Measurements from ENCODE around the gene KXD1. TPM values are rescaled to one million over a fixed set of nuclear protein-coding genes. Genes with fewer than 3 reads are reported as not detected.
A peak's percentile ranks its signal among the peaks of the same experiment; 100 is the strongest.

The KXD1 gene
- total RNA-seq, 4 donors from 2014 or later, result 98.1 to 117 (median 103) TPM

GRCh38 chr19:18541258-18541991 lies 16.2 kb upstream of the KXD1 start:
- DNase-seq, result no peak
- H3K4me1 ChIP-seq, result peaks cover 6 to 11% of the 10 kb centered on the region in 2 donors
- no peak overlapping the region for H3K27ac ChIP-seq
- intact Hi-C loops (cut with DNase I), result no loop called here
- no peaks in the 10 kb centered on the region for H3K27me3 ChIP-seq
- WGBS, 2 donors, result 88 to 89% methylated on average over 20 to 21 of the region's 21 CpGs
- H3K9me3 ChIP-seq, result no peaks in the 10 kb centered on the region
- no peak for TF ChIP-seq CTCF (IDR thresholded peaks at IDR 0.05)
- TF ChIP-seq POLR2A (IDR thresholded peaks at IDR 0.05), result no peak
- peaks cover 19 to 31% of the 10 kb centered on the region in 2 donors for H3K36me3 ChIP-seq
- no peak overlapping the region for H3K4me3 ChIP-seq (replicated peaks in 1 of 3)

GRCh38 chr19:18541992-18542940 lies 15.4 kb upstream of the KXD1 start:
- H3K4me1 ChIP-seq, result peaks cover 6 to 11% of the 10 kb centered on the region in 2 donors
- peak overlapping the region in 2 of 3 donors; percentile 58 to 61 for H3K4me3 ChIP-seq (replicated peaks in 1 of 3)
- TF ChIP-seq POLR2A (IDR thresholded peaks at IDR 0.05), result no peak
- no peak for TF ChIP-seq CTCF (IDR thresholded peaks at IDR 0.05)
- H3K27me3 ChIP-seq, result no peaks in the 10 kb centered on the region
- no peak for DNase-seq
- H3K9me3 ChIP-seq, result no peaks in the 10 kb centered on the region
- peak overlapping the region; percentile 80 to 90 (median 86) for H3K27ac ChIP-seq
- peaks cover 17 to 31% of the 10 kb centered on the region in 2 donors for H3K36me3 ChIP-seq
- intact Hi-C loops (cut with DNase I), result no loop called here
- 23 to 27% methylated on average over 10 to 11 of the region's 11 CpGs for WGBS, 2 donors

GRCh38 chr19:18542941-18543813 lies 14.5 kb upstream of the KXD1 start, which contains the start of gene FKBP8:
Gene FKBP8 (minus strand): TSS chr19:18543573. CDS start chr19:18541970, 1,603 bp downstream.
- TF ChIP-seq POLR2A (IDR thresholded peaks at IDR 0.05), result no peak
- no peak for TF ChIP-seq CTCF (IDR thresholded peaks at IDR 0.05)
- intact Hi-C loops (cut with DNase I), result no loop called here
- peaks cover 7 to 25% of the 10 kb centered on the region in 2 donors for H3K36me3 ChIP-seq
- H3K4me3 ChIP-seq (replicated peaks in 1 of 3), result peak within 1 kb of the TSS in 2 of 3 donors; percentile 58 to 61
- H3K27ac ChIP-seq, result peak within 1 kb of the TSS; percentile 80 to 90 (median 86)
- H3K9me3 ChIP-seq, result no peaks in the 10 kb centered on the region
- peak; percentile 94 to 95 for DNase-seq
- H3K4me1 ChIP-seq, result peaks cover 6 to 11% of the 10 kb centered on the region in 2 donors
- H3K27me3 ChIP-seq, result no peaks in the 10 kb centered on the region
- WGBS, 2 donors, result 0% methylated on average over 4 of the region's 86 CpGs; no CpG with 5 or more reads in 1 of the 2 donors

- DNase-seq, result peak; percentile 18 to 22
- peak overlapping the region in 1 of 3 donors; percentile 61 for H3K4me3 ChIP-seq (replicated peaks in 1 of 3)
- peaks cover 5 to 22% of the 10 kb centered on the region in 2 donors for H3K36me3 ChIP-seq
- H3K9me3 ChIP-seq, result no peaks in the 10 kb centered on the region
- peaks cover 6 to 11% of the 10 kb centered on the region in 2 donors for H3K4me1 ChIP-seq
- TF ChIP-seq CTCF (IDR thresholded peaks at IDR 0.05) (no peak), POLR2A (IDR thresholded peaks at IDR 0.05) (peak in 1 of 2 donors; percentile 2)
- WGBS, 2 donors, result 16 to 22% methylated on average over 8 to 9 of the region's 12 CpGs
- H3K27me3 ChIP-seq, result no peaks in the 10 kb centered on the region
- H3K27ac ChIP-seq, result peak overlapping the region in 2 of 3 donors; percentile 86 to 90
- intact Hi-C loops (cut with DNase I), result no loop called here
Observed at GRCh38 chr19:18543814-18544475, 13.7 kb upstream of the KXD1 start.

Data from thyroid gland (tissue), 4 donors.